DMS 273 (cell line): Measurements from ENCODE around the gene MED17.
"Not testable (repeated sequence)": the region's sequence is repeated elsewhere in the genome, so short reads cannot be mapped to it uniquely, and the experiment has no call there.

Experiments
- DNase-seq: peaks from one replicate; lab custom pipeline; 2025; ENCODE audit not compliant: unreplicated experiment; lab: John Stamatoyannopoulos, UW

The MED17 gene

GRCh38 chr11:93784145-93784934, at the start of gene MED17:
TSS of gene MED17 (plus strand) at chr11:93784282. CDS start at chr11:93784514, 232 bp downstream.
- DNase-seq, result peak; percentile 95

- peak; percentile 17 for DNase-seq
Observed at GRCh38 chr11:93734427-93735222, 49.5 kb upstream of the MED17 start.

GRCh38 chr11:93735627-93736026, 48.5 kb upstream of the MED17 start:
- DNase-seq, result no peak

- no peak for DNase-seq
Observed at GRCh38 chr11:93736129-93736528, 48.0 kb upstream of the MED17 start.

- peak; percentile 13 for DNase-seq
Observed at GRCh38 chr11:93737904-93738612, 46.0 kb upstream of the MED17 start.

GRCh38 chr11:93738647-93739081, 45.4 kb upstream of the MED17 start:
- peak; percentile 14 for DNase-seq

- DNase-seq, result peak; percentile 22
Observed at GRCh38 chr11:93740031-93740729, 43.9 kb upstream of the MED17 start.

- peak; percentile 71 for DNase-seq
Observed at GRCh38 chr11:93740730-93741093, 43.4 kb upstream of the MED17 start.

- peak; percentile 98 for DNase-seq
Observed at GRCh38 chr11:93741094-93741881, 42.8 kb upstream of the MED17 start, which contains the start of the genes C11orf54 and TAF1D. TSS of gene C11orf54 (plus strand) at chr11:93741672. CDS start at chr11:93747394, 5,722 bp downstream. TSS of gene TAF1D (minus strand) at chr11:93741495. CDS start at chr11:93739304, 2,191 bp downstream.

GRCh38 chr11:93741882-93742226, 42.2 kb upstream of the MED17 start:
- DNase-seq, result peak; percentile 64

GRCh38 chr11:93743291-93743690, 40.8 kb upstream of the MED17 start:
- no peak for DNase-seq

GRCh38 chr11:93744669-93745004, 39.4 kb upstream of the MED17 start:
- no peak for DNase-seq

- DNase-seq, result not testable (repeated sequence)
Observed at GRCh38 chr11:93745005-93745755, 38.9 kb upstream of the MED17 start.

GRCh38 chr11:93746101-93746500, 38.0 kb upstream of the MED17 start:
- DNase-seq, result no peak

GRCh38 chr11:93747122-93747521, 37.0 kb upstream of the MED17 start:
- no peak for DNase-seq

GRCh38 chr11:93751001-93751400, 33.1 kb upstream of the MED17 start:
- no peak for DNase-seq

DNA sequence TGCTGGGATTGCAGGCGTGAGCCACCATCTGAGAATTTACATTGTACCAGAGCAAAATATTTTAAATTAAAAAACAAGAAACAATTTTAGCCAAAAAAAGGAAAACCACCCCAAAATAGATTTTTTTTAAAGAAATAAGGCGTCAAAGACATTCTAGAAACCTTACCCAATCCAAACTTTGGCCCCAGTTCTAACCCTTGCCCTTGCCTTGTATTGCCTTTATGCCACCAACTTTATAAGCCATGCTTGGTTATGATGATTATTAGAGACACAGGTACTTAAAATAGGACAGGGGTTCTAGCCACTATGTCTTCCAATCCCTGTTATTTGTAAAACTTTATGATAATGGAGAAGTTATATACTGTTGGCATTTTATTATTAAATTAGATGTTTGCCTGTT, 30.8 kb upstream of the MED17 start:
- no peak for DNase-seq

DNA sequence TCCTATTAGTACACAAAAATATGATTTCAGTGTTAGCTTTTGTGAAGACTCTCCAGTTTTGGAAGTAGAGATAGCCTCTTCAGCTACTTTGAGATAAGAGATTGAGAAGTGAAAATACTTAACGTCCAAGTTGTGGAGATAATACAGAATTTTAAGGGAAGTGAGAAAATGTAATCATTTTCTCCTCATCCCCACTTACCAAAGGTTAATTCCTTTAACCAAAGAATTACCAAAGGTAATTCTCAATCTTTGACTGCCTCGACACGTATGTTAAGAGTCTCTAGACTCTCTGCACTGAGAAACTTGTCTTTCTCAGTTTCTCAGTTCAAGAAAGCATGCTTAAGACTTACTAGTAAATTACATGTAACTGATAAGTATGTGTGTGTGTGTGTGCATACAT, 27.3 kb upstream of the MED17 start:
- no peak for DNase-seq

GRCh38 chr11:93757301-93757700, 26.8 kb upstream of the MED17 start:
- no peak for DNase-seq
